Cardiac fibroblast (primary cell): ENCODE measurements around the gene FGFR1OP2.
"Not testable (repeated sequence)": the region's sequence is repeated elsewhere in the genome, so short reads cannot be mapped to it uniquely, and the experiment has no call there.

Experiments
- DNase-seq, 2 donors: peaks; one replicate each; pipeline versions ENCODE4 v3.0.0 to v3.0.0-alpha.2; 2010; ENCODE audit warnings: low read depth in 2 of 2
- H3K4me3 ChIP-seq, 2 donors: replicated peaks in 1 of 2; 1 replicate in 1 of 2; 2 replicates in 1 of 2; pipeline ENCODE4 v1.5.1; 2011; ENCODE audit warnings: low read depth in 2 of 2, low read length in 2 of 2, mild to moderate bottlenecking in 2 of 2, moderate library complexity in 1 of 2
- CTCF ChIP-seq: IDR thresholded peaks from one replicate; pipeline ENCODE4 v1.5.1; 2011; ENCODE audit warnings: low read depth, mild to moderate bottlenecking, low read length, inconsistent platforms

The FGFR1OP2 gene

GRCh38 chr12:26940516-26941214 lies 2.4 kb downstream of the FGFR1OP2 start:
- TF ChIP-seq CTCF = no peak
- H3K4me3 ChIP-seq = peak overlapping the region; percentile 11 to 96
- DNase-seq = peak; percentile 47 to 59

- no peak for TF ChIP-seq CTCF
- DNase-seq = peak; percentile 23 to 29
- H3K4me3 ChIP-seq = peak overlapping the region in 1 of 2 donors; percentile 24
Observed at GRCh38 chr12:26941215-26941594, 2.9 kb downstream of the FGFR1OP2 start.

GRCh38 chr12:26948309-26948708 lies 10.0 kb downstream of the FGFR1OP2 start:
- DNase-seq = no peak
- no peak for TF ChIP-seq CTCF
- H3K4me3 ChIP-seq = no peak overlapping the region

GRCh38 chr12:26953447-26953846 lies 15.2 kb downstream of the FGFR1OP2 start:
- TF ChIP-seq CTCF = no peak
- H3K4me3 ChIP-seq = no peak overlapping the region

GRCh38 chr12:26954027-26954426 lies 15.8 kb downstream of the FGFR1OP2 start:
- no peak overlapping the region for H3K4me3 ChIP-seq
- DNase-seq = no peak
- no peak for TF ChIP-seq CTCF

More at GRCh38 chr12:26953447-26953846, 15.2 kb downstream of the FGFR1OP2 start:
- peak in 1 of 2 donors; percentile 28 for DNase-seq

- DNase-seq, H3K4me3 ChIP-seq: not testable (repeated sequence)
Observed at GRCh38 chr12:26961391-26961790, 23.1 kb downstream of the FGFR1OP2 start.

- no peak for DNase-seq
- no peak overlapping the region for H3K4me3 ChIP-seq
- TF ChIP-seq CTCF = no peak
Observed at GRCh38 chr12:26961803-26962202, 23.5 kb downstream of the FGFR1OP2 start.
